Measurements from ENCODE around the gene ACOT2.
"Not testable (repeated sequence)": the region's sequence is repeated elsewhere in the genome, so short reads cannot be mapped to it uniquely, and the experiment has no call there.

The ACOT2 gene
- 6.7 to 8.8 reads per million in 2 donors for total RNA-seq

GRCh38 chr14:73569185-73569958 lies at the start of gene ACOT2:
TSS of gene ACOT2 (plus strand) at chr14:73569213. CDS start at chr14:73569241, 28 bp downstream.
- DNase-seq = peak; percentile 48

GRCh38 chr14:73521229-73521628 lies 47.8 kb upstream of the ACOT2 start:
- no peak for DNase-seq

- no peak for DNase-seq
Observed at GRCh38 chr14:73524493-73524892, 44.5 kb upstream of the ACOT2 start.

- DNase-seq = no peak
Observed at GRCh38 chr14:73526036-73526984, 42.7 kb upstream of the ACOT2 start.

- not testable (repeated sequence) for DNase-seq
Observed at GRCh38 chr14:73529356-73529755, 39.7 kb upstream of the ACOT2 start.

- DNase-seq = not testable (repeated sequence)
Observed at GRCh38 chr14:73531971-73532370, 37.0 kb upstream of the ACOT2 start.

GRCh38 chr14:73537244-73538045 lies 31.6 kb upstream of the ACOT2 start:
- DNase-seq = not testable (repeated sequence)

GRCh38 chr14:73539017-73539416 lies 30.0 kb upstream of the ACOT2 start:
- DNase-seq = not testable (repeated sequence)

GRCh38 chr14:73542961-73543360 lies 26.1 kb upstream of the ACOT2 start:
- DNase-seq = not testable (repeated sequence)

GRCh38 chr14:73545353-73545752 lies 23.7 kb upstream of the ACOT2 start:
- DNase-seq = not testable (repeated sequence)

- not testable (repeated sequence) for DNase-seq
Observed at GRCh38 chr14:73549097-73549496, 19.9 kb upstream of the ACOT2 start.

- not testable (repeated sequence) for DNase-seq
Observed at GRCh38 chr14:73549889-73550524, 19.0 kb upstream of the ACOT2 start.

- DNase-seq = no peak
Observed at GRCh38 chr14:73553845-73554244, 15.2 kb upstream of the ACOT2 start.

GRCh38 chr14:73557201-73557600 lies 11.8 kb upstream of the ACOT2 start:
- not testable (repeated sequence) for DNase-seq

GRCh38 chr14:73558238-73558637 lies 10.8 kb upstream of the ACOT2 start:
- DNase-seq = not testable (repeated sequence)

GRCh38 chr14:73562256-73562655 lies 6.8 kb upstream of the ACOT2 start:
- not testable (repeated sequence) for DNase-seq

GRCh38 chr14:73562696-73563095 lies 6.3 kb upstream of the ACOT2 start:
- DNase-seq = not testable (repeated sequence)

- DNase-seq = not testable (repeated sequence)
Observed at GRCh38 chr14:73566431-73566830, 2.6 kb upstream of the ACOT2 start.

GRCh38 chr14:73566935-73567334 lies 2.1 kb upstream of the ACOT2 start:
- DNase-seq = not testable (repeated sequence)

GRCh38 chr14:73567358-73567757 lies 1.7 kb upstream of the ACOT2 start:
- no peak for DNase-seq

GRCh38 chr14:73567951-73568885 lies 795 bp upstream of the ACOT2 start:
- no peak for DNase-seq

All from activated gamma-delta T cell (primary cell).